Kidney (tissue), 14 donors: Measurements from ENCODE around the gene KNCN. TPM values are rescaled to one million over a fixed set of nuclear protein-coding genes. Genes with fewer than 3 reads are reported as not detected.

Experiments used
- DNase-seq, 5 donors: peaks; one replicate each; pipeline ENCODE4 v3.0.0-alpha.2; 2013 to 2020
- FAIRE-seq: peaks from 2 replicates; lab custom pipeline; 2012; peaks lifted over from hg19 to GRCh38; lab: Jason Lieb, UNC
- H3K27ac ChIP-seq, 2 donors: one replicate each; pipeline ENCODE4 v1.7.0; 2013; ENCODE audit warnings: low read depth in 2 of 2, low read length in 2 of 2, inconsistent platforms in 1 of 2
- H3K27me3 ChIP-seq: one replicate; pipeline ENCODE4 v1.7.1; 2013; ENCODE audit warnings: low read length, inconsistent platforms; ENCODE audit not compliant: control insufficient read depth, insufficient read depth
- H3K36me3 ChIP-seq, 3 donors: one replicate each; pipeline versions ENCODE4 v1.7.0 to v1.7.1; 2013; ENCODE audit warnings: low read length in 3 of 3, control low read depth in 1 of 3, inconsistent platforms in 1 of 3; ENCODE audit not compliant: insufficient read depth in 3 of 3, control insufficient read depth in 2 of 3
- H3K4me1 ChIP-seq, 3 donors: one replicate each; pipeline versions ENCODE4 v1.7.0 to v1.7.1; 2013; ENCODE audit warnings: low read length in 3 of 3, inconsistent platforms in 1 of 3, low read depth in 1 of 3; ENCODE audit not compliant: control insufficient read depth in 2 of 3, insufficient read depth in 2 of 3
- H3K4me3 ChIP-seq, 3 donors: one replicate each; pipeline versions ENCODE4 v1.7.0 to v1.8.1; 2013; ENCODE audit warnings: low read length in 3 of 3, control low read depth in 1 of 3, inconsistent platforms in 1 of 3
- H3K9ac ChIP-seq, 3 donors: one replicate each; pipeline versions ENCODE4 v1.7.0 to v1.7.1; 2013; ENCODE audit warnings: low read length in 3 of 3, control low read depth in 1 of 3, inconsistent platforms in 1 of 3
- H3K9me3 ChIP-seq, 3 donors: one replicate each; pipeline versions ENCODE4 v1.7.0 to v1.7.1; 2013; ENCODE audit warnings: low read length in 3 of 3, control low read depth in 1 of 3, inconsistent platforms in 1 of 3; ENCODE audit not compliant: control insufficient read depth in 2 of 3, insufficient read depth in 1 of 3
- intact Hi-C: fragments of 100-400 bp; cut with DNase I; formaldehyde crosslinking; loops from one replicate; pipeline ENCODE4 v1.11.1; 2022
- polyA plus RNA-seq: library from polyadenylated mRNA; stranded (reverse); fragments of 350-450 nt; fragmentation: Illumina TruSeq; extraction: RNeasy Lipid Tissue Mini Kit (QIAGEN cat#74804); gene quantifications from one replicate; pipeline ENCODE4 v1.2.3, GENCODE V29; 2014; ENCODE audit warnings: low read depth, low replicate concordance; ENCODE audit not compliant: insufficient read depth
- total RNA-seq: library from RNA; stranded (reverse); fragmentation: NEBNext Ultra II Directional; extraction: Animal tissue kit (Norgen Biotek cat#: 25700); gene quantifications from one replicate; pipeline ENCODE4 v1.2.1, GENCODE V29; 2021
- TF ChIP-seq, protein P1 (sequence below): IDR thresholded peaks from 3 replicates; pipeline ENCODE4 v1.5.1; 2012; ENCODE audit warnings: mild to moderate bottlenecking, moderate library complexity, borderline replicate concordance; ENCODE audit not compliant: insufficient read depth; ENCODE audit errors: extremely low read depth
- donor health status: control.
- donor health status: control.
- donor health status: control.
- donor health status: control.
- donor health status: control.
- donor health status: DM: yes; HTN: yes; CAD: no.
- donor health status: Normal renal cell carcinoma (clear cell type).

Gene KNCN
- total and polyA plus RNA-seq, 2 donors from 2014 or later: not detected

DNA sequence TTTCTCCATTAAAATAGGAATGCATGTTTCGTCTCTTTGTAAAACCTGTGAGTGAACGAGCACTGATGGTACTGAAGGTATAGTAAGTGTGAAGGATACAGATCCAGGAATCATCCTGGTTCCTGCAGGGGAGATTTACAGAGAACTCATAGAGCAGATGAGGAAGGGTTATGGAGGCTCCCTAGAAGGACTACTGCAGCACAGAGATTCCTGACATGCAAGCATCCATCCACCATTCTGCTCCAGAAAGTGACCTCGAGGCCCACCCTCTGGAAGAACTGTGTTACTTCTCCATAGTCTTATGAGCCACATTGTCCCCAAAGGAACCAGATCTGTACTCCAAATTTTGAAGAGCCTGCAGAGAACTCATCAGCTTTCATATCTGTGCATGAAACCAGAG lies 38.1 kb upstream of the KNCN start:
- TF ChIP-seq, protein P1, sequence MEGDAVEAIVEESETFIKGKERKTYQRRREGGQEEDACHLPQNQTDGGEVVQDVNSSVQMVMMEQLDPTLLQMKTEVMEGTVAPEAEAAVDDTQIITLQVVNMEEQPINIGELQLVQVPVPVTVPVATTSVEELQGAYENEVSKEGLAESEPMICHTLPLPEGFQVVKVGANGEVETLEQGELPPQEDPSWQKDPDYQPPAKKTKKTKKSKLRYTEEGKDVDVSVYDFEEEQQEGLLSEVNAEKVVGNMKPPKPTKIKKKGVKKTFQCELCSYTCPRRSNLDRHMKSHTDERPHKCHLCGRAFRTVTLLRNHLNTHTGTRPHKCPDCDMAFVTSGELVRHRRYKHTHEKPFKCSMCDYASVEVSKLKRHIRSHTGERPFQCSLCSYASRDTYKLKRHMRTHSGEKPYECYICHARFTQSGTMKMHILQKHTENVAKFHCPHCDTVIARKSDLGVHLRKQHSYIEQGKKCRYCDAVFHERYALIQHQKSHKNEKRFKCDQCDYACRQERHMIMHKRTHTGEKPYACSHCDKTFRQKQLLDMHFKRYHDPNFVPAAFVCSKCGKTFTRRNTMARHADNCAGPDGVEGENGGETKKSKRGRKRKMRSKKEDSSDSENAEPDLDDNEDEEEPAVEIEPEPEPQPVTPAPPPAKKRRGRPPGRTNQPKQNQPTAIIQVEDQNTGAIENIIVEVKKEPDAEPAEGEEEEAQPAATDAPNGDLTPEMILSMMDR: no peak
- Histone ChIP-seq H3K4me1 (no peaks in the 10 kb centered on the region), H3K27me3 (no peaks in the 10 kb centered on the region), H3K9ac (no peak overlapping the region), H3K36me3 (peaks cover 0 to 49% (median 25%) of the 10 kb centered on the region in 3 donors), H3K27ac (no peak overlapping the region), H3K9me3 (no peaks in the 10 kb centered on the region), H3K4me3 (no peak overlapping the region)
- FAIRE-seq (no peak), DNase-seq (no peak)
- intact Hi-C loops: no loop called here

GRCh38 chr1:46587069-46587468 lies 35.6 kb upstream of the KNCN start:
- TF ChIP-seq, protein P1: no peak
- H3K27ac ChIP-seq: no peak overlapping the region

GRCh38 chr1:46585312-46585938 lies 34.0 kb upstream of the KNCN start:
- TF ChIP-seq, protein P1: no peak
- Histone ChIP-seq H3K36me3 (peaks cover 0 to 39% (median 22%) of the 10 kb centered on the region in 3 donors), H3K4me3 (no peak overlapping the region), H3K9me3 (no peaks in the 10 kb centered on the region), H3K9ac (no peak overlapping the region), H3K27ac (no peak overlapping the region), H3K27me3 (no peaks in the 10 kb centered on the region), H3K4me1 (no peaks in the 10 kb centered on the region)
- FAIRE-seq (no peak), DNase-seq (no peak)
- intact Hi-C loops: no loop called here

More at GRCh38 chr1:46587069-46587468, 35.6 kb upstream of the KNCN start:
- intact Hi-C loops: no loop called here
- Histone ChIP-seq H3K4me1 (no peaks in the 10 kb centered on the region), H3K9me3 (no peaks in the 10 kb centered on the region), H3K36me3 (peaks cover 0 to 49% (median 30%) of the 10 kb centered on the region in 3 donors), H3K4me3 (no peak overlapping the region), H3K9ac (no peak overlapping the region), H3K27me3 (no peaks in the 10 kb centered on the region)
- DNase-seq (peak in 1 of 5 donors; percentile 69), FAIRE-seq (no peak)

- no peak for FAIRE-seq
- no peaks in the 10 kb centered on the region for H3K27me3 ChIP-seq
- no peak overlapping the region for H3K9ac ChIP-seq
- no peak overlapping the region for H3K4me3 ChIP-seq
- H3K36me3 ChIP-seq: peaks cover 0 to 36% (median 23%) of the 10 kb centered on the region in 3 donors
- no peaks in the 10 kb centered on the region for H3K9me3 ChIP-seq
- no peak for DNase-seq
- H3K27ac ChIP-seq: no peak overlapping the region
- H3K4me1 ChIP-seq: no peaks in the 10 kb centered on the region
- intact Hi-C loops: no loop called here
- TF ChIP-seq, protein P1: no peak
These were observed 32.0 kb upstream of the KNCN start for GRCh38 chr1:46583494-46583893.
